HepG2 (cell line): Measurements from ENCODE around the gene CNOT1. TPM values are rescaled to one million over a fixed set of nuclear protein-coding genes. Genes with fewer than 3 reads are reported as not detected.

Source experiments
- HOXA3 ChIP-seq: sonication (generic); formaldehyde crosslinking; IDR thresholded peaks from 2 replicates; pipeline ENCODE4 v1.5.0; 2020; ENCODE audit warnings: missing genetic modification reagents
- POGK ChIP-seq: sonication (generic); formaldehyde crosslinking; conservative IDR thresholded peaks from 2 replicates; pipeline ENCODE4 v1.8.0; 2022; ENCODE audit warnings: mild to moderate bottlenecking, moderate library complexity, missing genetic modification reagents
- PRDM15 ChIP-seq: sonication (generic); formaldehyde crosslinking; IDR thresholded peaks from 2 replicates; pipeline ENCODE4 v1.4.0; 2020; ENCODE audit warnings: missing genetic modification reagents
- RFXANK ChIP-seq: IDR thresholded peaks from 2 replicates; pipeline ENCODE4 v1.6.1; 2016
- UBTF ChIP-seq: sonication (generic); formaldehyde crosslinking; IDR thresholded peaks from 2 replicates; pipeline ENCODE4 v1.4.0; 2020; ENCODE audit warnings: mild to moderate bottlenecking, missing genetic modification reagents
- ZFP36L2 ChIP-seq: sonication (generic); formaldehyde crosslinking; IDR thresholded peaks from 2 replicates; pipeline ENCODE4 v1.4.0; 2020; ENCODE audit warnings: missing genetic modification reagents
- ZFX ChIP-seq: sonication (generic); formaldehyde crosslinking; IDR thresholded peaks from 2 replicates; pipeline ENCODE4 v1.4.0; 2020; ENCODE audit warnings: mild to moderate bottlenecking, low read depth, missing genetic modification reagents, moderate library complexity
- ZNF598 ChIP-seq: sonication (generic); formaldehyde crosslinking; IDR thresholded peaks from 2 replicates; pipeline ENCODE4 v1.5.1; 2020; ENCODE audit warnings: mild to moderate bottlenecking, missing genetic modification reagents, borderline replicate concordance
- ZSCAN5A ChIP-seq: sonication (generic); formaldehyde crosslinking; IDR thresholded peaks from 2 replicates; pipeline ENCODE4 v1.8.0; 2022; ENCODE audit warnings: mild to moderate bottlenecking, missing genetic modification reagents, borderline replicate concordance
- polyA plus RNA-seq, 8 experiments: library from polyadenylated mRNA; depleted of rRNA in 3 of 8; stranded (reverse) in 7 of 8; unstranded in 1 of 8; fragments of >200 nt; fragmentation: Illumina TruSeq in 4 of 8; extraction: Trizol in 4 of 8; gene quantifications; 2 replicates each; pipeline versions ENCODE4 v1.2.1 to v1.2.3, GENCODE V29; 2011 to 2016; ENCODE audit warnings: low read depth in 4 of 8, missing spikeins in 1 of 8, mixed read lengths in 1 of 8; ENCODE audit not compliant: insufficient read depth in 1 of 8
- total RNA-seq, 5 experiments: library from RNA; depleted of rRNA; stranded (reverse); fragments of >200 nt; fragmentation: Illumina TruSeq; extraction: Trizol; gene quantifications; 2 replicates each; pipeline ENCODE4 v1.2.3, GENCODE V29; 2016; ENCODE audit warnings: low read depth in 1 of 5
- TF ChIP-seq, protein P1 (sequence below): sonication (generic); formaldehyde crosslinking; conservative IDR thresholded peaks from 2 replicates; pipeline ENCODE4 v1.8.0; 2022; ENCODE audit warnings: low read depth, missing genetic modification reagents
- TF ChIP-seq, protein P2 (sequence below): sonication (generic); formaldehyde crosslinking; IDR thresholded peaks from 2 replicates; pipeline ENCODE4 v1.5.0; 2020; ENCODE audit warnings: missing genetic modification reagents, mild to moderate bottlenecking, borderline replicate concordance
- TF ChIP-seq, protein P3 (sequence below): sonication (generic); formaldehyde crosslinking; IDR thresholded peaks from 2 replicates; pipeline ENCODE4 v1.4.0; 2020; ENCODE audit warnings: mild to moderate bottlenecking, missing genetic modification reagents
- TF ChIP-seq, protein P4 (sequence below): sonication (generic); formaldehyde crosslinking; IDR thresholded peaks from 2 replicates; pipeline ENCODE4 v1.8.0; 2022; ENCODE audit warnings: missing genetic modification reagents, mild to moderate bottlenecking, borderline replicate concordance

CNOT1 gene
- total and polyA plus RNA-seq, 2 of the 13 experiments (the other 11 are each of a cell fraction or from before 2014, with no cell fraction given), result 188 to 232 TPM

GRCh38 chr16:58634265-58634802 is 4.7 kb upstream of the CNOT1 start (continued):
- TF ChIP-seq UBTF (CRISPR knock-in tag), result no peak
- TF ChIP-seq POGK (CRISPR knock-in tag), result 0 out of 2 replicates have a peak, but pooled peaks have one; percentile 35
- TF ChIP-seq PRDM15 (CRISPR knock-in tag), result peak; percentile 47; the same call in 1 of the 2 replicates
- TF ChIP-seq, protein P1, sequence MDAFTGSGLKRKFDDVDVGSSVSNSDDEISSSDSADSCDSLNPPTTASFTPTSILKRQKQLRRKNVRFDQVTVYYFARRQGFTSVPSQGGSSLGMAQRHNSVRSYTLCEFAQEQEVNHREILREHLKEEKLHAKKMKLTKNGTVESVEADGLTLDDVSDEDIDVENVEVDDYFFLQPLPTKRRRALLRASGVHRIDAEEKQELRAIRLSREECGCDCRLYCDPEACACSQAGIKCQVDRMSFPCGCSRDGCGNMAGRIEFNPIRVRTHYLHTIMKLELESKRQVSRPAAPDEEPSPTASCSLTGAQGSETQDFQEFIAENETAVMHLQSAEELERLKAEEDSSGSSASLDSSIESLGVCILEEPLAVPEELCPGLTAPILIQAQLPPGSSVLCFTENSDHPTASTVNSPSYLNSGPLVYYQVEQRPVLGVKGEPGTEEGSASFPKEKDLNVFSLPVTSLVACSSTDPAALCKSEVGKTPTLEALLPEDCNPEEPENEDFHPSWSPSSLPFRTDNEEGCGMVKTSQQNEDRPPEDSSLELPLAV (CRISPR knock-in tag), result no peak
- TF ChIP-seq ZNF598 (CRISPR knock-in tag), result no peak
- no peak for TF ChIP-seq ZSCAN5A (CRISPR knock-in tag)
- TF ChIP-seq, protein P2, sequence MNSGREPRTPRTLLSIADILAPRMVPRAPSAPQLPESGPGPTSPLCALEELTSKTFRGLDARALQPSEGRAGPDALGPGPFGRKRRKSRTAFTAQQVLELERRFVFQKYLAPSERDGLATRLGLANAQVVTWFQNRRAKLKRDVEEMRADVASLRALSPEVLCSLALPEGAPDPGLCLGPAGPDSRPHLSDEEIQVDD (CRISPR knock-in tag), result no peak
- no peak for TF ChIP-seq RFXANK
- no peak for TF ChIP-seq ZFX (CRISPR knock-in tag)
- peak; percentile 73 for TF ChIP-seq HOXA3 (CRISPR knock-in tag)
- TF ChIP-seq, protein P3, sequence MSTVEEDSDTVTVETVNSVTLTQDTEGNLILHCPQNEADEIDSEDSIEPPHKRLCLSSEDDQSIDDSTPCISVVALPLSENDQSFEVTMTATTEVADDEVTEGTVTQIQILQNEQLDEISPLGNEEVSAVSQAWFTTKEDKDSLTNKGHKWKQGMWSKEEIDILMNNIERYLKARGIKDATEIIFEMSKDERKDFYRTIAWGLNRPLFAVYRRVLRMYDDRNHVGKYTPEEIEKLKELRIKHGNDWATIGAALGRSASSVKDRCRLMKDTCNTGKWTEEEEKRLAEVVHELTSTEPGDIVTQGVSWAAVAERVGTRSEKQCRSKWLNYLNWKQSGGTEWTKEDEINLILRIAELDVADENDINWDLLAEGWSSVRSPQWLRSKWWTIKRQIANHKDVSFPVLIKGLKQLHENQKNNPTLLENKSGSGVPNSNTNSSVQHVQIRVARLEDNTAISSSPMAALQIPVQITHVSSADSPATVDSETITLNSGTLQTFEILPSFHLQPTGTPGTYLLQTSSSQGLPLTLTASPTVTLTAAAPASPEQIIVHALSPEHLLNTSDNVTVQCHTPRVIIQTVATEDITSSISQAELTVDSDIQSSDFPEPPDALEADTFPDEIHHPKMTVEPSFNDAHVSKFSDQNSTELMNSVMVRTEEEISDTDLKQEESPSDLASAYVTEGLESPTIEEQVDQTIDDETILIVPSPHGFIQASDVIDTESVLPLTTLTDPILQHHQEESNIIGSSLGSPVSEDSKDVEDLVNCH (CRISPR knock-in tag), result no peak
- TF ChIP-seq, protein P4, sequence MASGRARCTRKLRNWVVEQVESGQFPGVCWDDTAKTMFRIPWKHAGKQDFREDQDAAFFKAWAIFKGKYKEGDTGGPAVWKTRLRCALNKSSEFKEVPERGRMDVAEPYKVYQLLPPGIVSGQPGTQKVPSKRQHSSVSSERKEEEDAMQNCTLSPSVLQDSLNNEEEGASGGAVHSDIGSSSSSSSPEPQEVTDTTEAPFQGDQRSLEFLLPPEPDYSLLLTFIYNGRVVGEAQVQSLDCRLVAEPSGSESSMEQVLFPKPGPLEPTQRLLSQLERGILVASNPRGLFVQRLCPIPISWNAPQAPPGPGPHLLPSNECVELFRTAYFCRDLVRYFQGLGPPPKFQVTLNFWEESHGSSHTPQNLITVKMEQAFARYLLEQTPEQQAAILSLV (CRISPR knock-in tag), result no peak
- no peak for TF ChIP-seq ZFP36L2 (CRISPR knock-in tag)
